Iris pigment epithelial cell (primary cell): Measurements from ENCODE around the gene SUPT16H.

ENCODE experiments used
- DNase-seq: peaks from one replicate; pipeline ENCODE4 v3.0.0-alpha.2; 2011; ENCODE audit warnings: low read depth

Gene SUPT16H

GRCh38 chr14:21302013-21302835 is 81.6 kb downstream of the SUPT16H start:
- DNase-seq: no peak
